Breast epithelium (tissue), 3 donors: ENCODE results near the gene PLA2G12A.

Source experiments
- POLR2A ChIP-seq: fragments of 450-650 bp; IDR thresholded peaks from one replicate; pipeline ENCODE4 v1.6.1; 2016; ENCODE audit warnings: antibody characterized with exemption, mild to moderate bottlenecking, moderate library complexity
- TF ChIP-seq, protein P1 (sequence below), 3 donors: fragments of 450-650 bp; IDR thresholded peaks; one replicate each; pipeline ENCODE4 v1.5.1; 2016 to 2017; ENCODE audit warnings: antibody characterized with exemption in 3 of 3, mild to moderate bottlenecking in 3 of 3, moderate library complexity in 3 of 3

DNA sequence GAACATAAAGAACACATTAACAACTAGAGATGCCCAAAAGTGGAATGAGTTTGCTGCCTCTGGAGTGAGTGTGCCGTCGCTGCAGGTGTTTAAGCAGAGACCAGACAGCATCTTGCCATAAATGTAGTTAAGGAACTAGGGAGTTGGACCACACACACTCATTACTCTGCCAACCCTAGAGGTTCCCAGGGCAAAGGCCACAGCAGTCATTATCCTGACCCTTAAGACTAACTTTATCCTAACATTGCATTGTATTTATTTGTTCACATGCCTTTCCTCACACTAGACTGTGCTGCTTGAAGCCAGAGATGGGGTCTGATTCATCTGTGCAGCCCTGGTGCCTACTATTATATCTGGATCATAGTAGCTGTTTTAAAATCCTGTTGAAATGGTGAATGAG is 16.9 kb upstream of the PLA2G12A start:
- TF ChIP-seq POLR2A: no peak
- TF ChIP-seq, protein P1, sequence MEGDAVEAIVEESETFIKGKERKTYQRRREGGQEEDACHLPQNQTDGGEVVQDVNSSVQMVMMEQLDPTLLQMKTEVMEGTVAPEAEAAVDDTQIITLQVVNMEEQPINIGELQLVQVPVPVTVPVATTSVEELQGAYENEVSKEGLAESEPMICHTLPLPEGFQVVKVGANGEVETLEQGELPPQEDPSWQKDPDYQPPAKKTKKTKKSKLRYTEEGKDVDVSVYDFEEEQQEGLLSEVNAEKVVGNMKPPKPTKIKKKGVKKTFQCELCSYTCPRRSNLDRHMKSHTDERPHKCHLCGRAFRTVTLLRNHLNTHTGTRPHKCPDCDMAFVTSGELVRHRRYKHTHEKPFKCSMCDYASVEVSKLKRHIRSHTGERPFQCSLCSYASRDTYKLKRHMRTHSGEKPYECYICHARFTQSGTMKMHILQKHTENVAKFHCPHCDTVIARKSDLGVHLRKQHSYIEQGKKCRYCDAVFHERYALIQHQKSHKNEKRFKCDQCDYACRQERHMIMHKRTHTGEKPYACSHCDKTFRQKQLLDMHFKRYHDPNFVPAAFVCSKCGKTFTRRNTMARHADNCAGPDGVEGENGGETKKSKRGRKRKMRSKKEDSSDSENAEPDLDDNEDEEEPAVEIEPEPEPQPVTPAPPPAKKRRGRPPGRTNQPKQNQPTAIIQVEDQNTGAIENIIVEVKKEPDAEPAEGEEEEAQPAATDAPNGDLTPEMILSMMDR (IDR thresholded peaks at IDR 0.05): no peak
